ENCODE measurements around the gene GBP7. TPM values are rescaled to one million over a fixed set of nuclear protein-coding genes. Genes with fewer than 3 reads are reported as not detected.
A peak's percentile ranks its signal among the peaks of the same experiment; 100 is the strongest.

GBP7 gene
- total RNA-seq, 2 experiments from 2014 or later, result not detected

DNA sequence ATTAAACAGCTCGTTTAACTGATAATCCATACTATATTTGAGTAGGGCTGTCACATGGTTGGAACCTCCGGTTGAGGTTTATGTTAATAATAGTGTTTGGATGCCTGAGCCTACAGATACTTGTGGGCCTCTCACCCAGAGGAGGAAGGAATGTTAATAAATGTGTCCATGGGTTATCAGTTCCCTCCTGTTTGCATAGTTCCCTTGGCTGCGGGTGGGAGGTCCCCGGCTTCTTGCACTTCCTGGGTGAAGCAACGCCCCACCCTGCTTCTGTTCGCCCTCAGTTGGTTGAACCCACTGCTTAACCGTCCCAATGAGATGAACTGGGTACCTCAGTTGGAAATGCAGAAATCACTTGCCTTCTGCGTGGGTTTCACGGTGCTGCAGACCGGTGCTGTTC, 87.2 kb downstream of the GBP7 start:
- BruUV-seq (replicated peaks), result no TSS peak
- H3K27ac ChIP-seq (ENCODE audit: low read depth, low read length, poor library complexity, severe bottlenecking), result no peak overlapping the region
- no peak for DNase-seq (ENCODE audit: low spot score)
- CTCF ChIA-PET (ENCODE audit: unreplicated experiment), result no interaction called here
- H3K4me1 ChIP-seq (ENCODE audit: insufficient read depth, low read length, poor library complexity, severe bottlenecking), result no peaks in the 10 kb centered on the region
- H3K4me3 ChIP-seq (ENCODE audit: low read depth, low read length, poor library complexity, severe bottlenecking), result no peak overlapping the region
- POLR2A ChIA-PET, result no interaction called here
- no peaks in the 10 kb centered on the region for H3K36me3 ChIP-seq (ENCODE audit: insufficient read depth, low read length)
- H3K9me3 ChIP-seq (ENCODE audit: low read length), result no peaks in the 10 kb centered on the region
- intact Hi-C loops (cut with micrococcal nuclease; ENCODE audit: unreplicated experiment), result loop anchor here (5.0 kb wide), 1 partner anchor 269 kb away; no protein-coding TSS in a partner anchor
- H3K4me2 ChIP-seq (ENCODE audit: low read length), result no peak overlapping the region
- H4K20me1 ChIP-seq (ENCODE audit: insufficient read depth, low read length), result no peaks in the 10 kb centered on the region
- H3K79me2 ChIP-seq (ENCODE audit: insufficient read depth, low read depth, low read length), result no peaks in the 10 kb centered on the region
- H2AFZ ChIP-seq (ENCODE audit: low read length), result no peak overlapping the region
- no peaks in the 10 kb centered on the region for H3K9me2 ChIP-seq (ENCODE audit: insufficient read depth, low read length)
- TF ChIP-seq, protein P1, sequence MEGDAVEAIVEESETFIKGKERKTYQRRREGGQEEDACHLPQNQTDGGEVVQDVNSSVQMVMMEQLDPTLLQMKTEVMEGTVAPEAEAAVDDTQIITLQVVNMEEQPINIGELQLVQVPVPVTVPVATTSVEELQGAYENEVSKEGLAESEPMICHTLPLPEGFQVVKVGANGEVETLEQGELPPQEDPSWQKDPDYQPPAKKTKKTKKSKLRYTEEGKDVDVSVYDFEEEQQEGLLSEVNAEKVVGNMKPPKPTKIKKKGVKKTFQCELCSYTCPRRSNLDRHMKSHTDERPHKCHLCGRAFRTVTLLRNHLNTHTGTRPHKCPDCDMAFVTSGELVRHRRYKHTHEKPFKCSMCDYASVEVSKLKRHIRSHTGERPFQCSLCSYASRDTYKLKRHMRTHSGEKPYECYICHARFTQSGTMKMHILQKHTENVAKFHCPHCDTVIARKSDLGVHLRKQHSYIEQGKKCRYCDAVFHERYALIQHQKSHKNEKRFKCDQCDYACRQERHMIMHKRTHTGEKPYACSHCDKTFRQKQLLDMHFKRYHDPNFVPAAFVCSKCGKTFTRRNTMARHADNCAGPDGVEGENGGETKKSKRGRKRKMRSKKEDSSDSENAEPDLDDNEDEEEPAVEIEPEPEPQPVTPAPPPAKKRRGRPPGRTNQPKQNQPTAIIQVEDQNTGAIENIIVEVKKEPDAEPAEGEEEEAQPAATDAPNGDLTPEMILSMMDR (conservative IDR thresholded peaks at IDR 0.05; ENCODE audit: low read length), result no peak
- no peak for TF ChIP-seq EZH2phosphoT487 (IDR thresholded peaks at IDR 0.05; ENCODE audit: borderline replicate concordance, low read depth, low read length)

DNA sequence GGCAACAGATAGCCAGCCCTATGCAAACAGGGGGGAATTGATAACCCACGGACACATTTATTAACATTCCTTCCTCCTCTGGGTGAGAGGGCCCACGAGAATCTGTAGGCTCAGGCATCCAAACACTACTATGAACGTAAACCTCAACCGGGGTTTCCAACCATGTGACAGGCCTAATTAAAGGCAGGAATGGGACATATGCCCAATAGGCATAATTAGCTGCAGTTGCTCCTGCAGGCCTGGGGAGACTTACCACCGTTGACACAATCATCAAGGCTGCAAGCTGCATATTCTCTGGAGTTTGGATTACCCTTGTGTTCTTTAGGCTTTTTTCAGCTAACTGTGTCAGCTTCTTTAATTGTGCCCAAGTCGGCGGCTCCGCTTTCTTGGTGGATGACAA, 88.6 kb downstream of the GBP7 start:
- Histone ChIP-seq H3K4me2 (ENCODE audit: low read length) (no peak overlapping the region), H4K20me1 (ENCODE audit: insufficient read depth, low read length) (no peaks in the 10 kb centered on the region), H3K4me3 (ENCODE audit: low read depth, low read length, poor library complexity, severe bottlenecking) (no peak overlapping the region), H2AFZ (ENCODE audit: low read length) (no peak overlapping the region), H3K9me2 (ENCODE audit: insufficient read depth, low read length) (no peaks in the 10 kb centered on the region), H3K36me3 (ENCODE audit: insufficient read depth, low read length) (no peaks in the 10 kb centered on the region), H3K27ac (ENCODE audit: low read depth, low read length, poor library complexity, severe bottlenecking) (no peak overlapping the region), H3K4me1 (ENCODE audit: insufficient read depth, low read length, poor library complexity, severe bottlenecking) (no peaks in the 10 kb centered on the region), H3K79me2 (ENCODE audit: insufficient read depth, low read depth, low read length) (no peaks in the 10 kb centered on the region), H3K9me3 (ENCODE audit: low read length) (no peaks in the 10 kb centered on the region)
- intact Hi-C loops (cut with micrococcal nuclease; ENCODE audit: unreplicated experiment), result loop anchor here (5.0 kb wide), 1 partner anchor 270 kb away; no protein-coding TSS in a partner anchor
- BruUV-seq (replicated peaks), result no TSS peak
- TF ChIP-seq, protein P1 (conservative IDR thresholded peaks at IDR 0.05; ENCODE audit: low read length), result no peak
- no peak for TF ChIP-seq EZH2phosphoT487 (IDR thresholded peaks at IDR 0.05; ENCODE audit: borderline replicate concordance, low read depth, low read length)
- ChIA-PET POLR2A (no interaction called here), CTCF (ENCODE audit: unreplicated experiment) (no interaction called here)
- DNase-seq (ENCODE audit: low spot score), result no peak

DNA sequence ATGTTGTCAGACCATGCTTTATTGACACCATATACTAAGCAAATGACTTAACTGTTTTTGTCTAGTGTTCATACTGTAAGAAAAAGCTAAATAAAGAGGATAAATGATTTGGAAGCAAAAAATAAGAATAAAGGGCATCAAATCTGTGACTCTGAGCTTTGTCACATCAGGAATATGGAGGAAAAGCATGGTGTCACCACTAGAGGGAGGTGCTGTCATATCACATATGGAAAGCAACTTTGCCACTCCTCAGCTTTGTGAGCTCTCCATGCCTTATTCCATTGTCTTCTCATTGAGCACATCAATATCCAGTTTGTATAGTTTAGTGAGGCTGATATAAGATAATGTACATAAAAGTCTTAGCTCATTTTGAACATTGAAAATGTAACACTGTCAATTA, 90.0 kb downstream of the GBP7 start:
- no peaks in the 10 kb centered on the region for H3K79me2 ChIP-seq (ENCODE audit: insufficient read depth, low read depth, low read length)
- H3K4me1 ChIP-seq (ENCODE audit: insufficient read depth, low read length, poor library complexity, severe bottlenecking), result no peaks in the 10 kb centered on the region
- POLR2A ChIA-PET, result no interaction called here
- no peaks in the 10 kb centered on the region for H4K20me1 ChIP-seq (ENCODE audit: insufficient read depth, low read length)
- H3K9me2 ChIP-seq (ENCODE audit: insufficient read depth, low read length), result no peaks in the 10 kb centered on the region
- H3K4me2 ChIP-seq (ENCODE audit: low read length), result no peak overlapping the region
- no peak overlapping the region for H2AFZ ChIP-seq (ENCODE audit: low read length)
- no peak overlapping the region for H3K4me3 ChIP-seq (ENCODE audit: low read depth, low read length, poor library complexity, severe bottlenecking)
- H3K9me3 ChIP-seq (ENCODE audit: low read length), result no peaks in the 10 kb centered on the region
- BruUV-seq (replicated peaks), result no TSS peak
- CTCF ChIA-PET (ENCODE audit: unreplicated experiment), result no interaction called here
- TF ChIP-seq EZH2phosphoT487 (IDR thresholded peaks at IDR 0.05; ENCODE audit: borderline replicate concordance, low read depth, low read length), result no peak
- TF ChIP-seq, protein P1 (conservative IDR thresholded peaks at IDR 0.05; ENCODE audit: low read length), result peak; percentile 66
- no peaks in the 10 kb centered on the region for H3K36me3 ChIP-seq (ENCODE audit: insufficient read depth, low read length)
- intact Hi-C loops (cut with micrococcal nuclease; ENCODE audit: unreplicated experiment), result loop anchor here (5.0 kb wide), 1 partner anchor 272 kb away; no protein-coding TSS in a partner anchor
- no peak overlapping the region for H3K27ac ChIP-seq (ENCODE audit: low read depth, low read length, poor library complexity, severe bottlenecking)
- DNase-seq (ENCODE audit: low spot score), result peak; percentile 16

Other genes starting within 250 kb of the GBP7 start
- 5.9 and 7.5 TPM in 2 replicates for gene KYAT3, start 183.4 kb downstream of the GBP7 start, total RNA-seq (2014; rRNA removed; shearing (Covaris generic))
- 24.1 and 26.3 TPM in 2 replicates for gene KYAT3, start 183.4 kb downstream of the GBP7 start, total RNA-seq (2022)
- gene RBMXL1, start 183.4 kb downstream of the GBP7 start, total RNA-seq (2014; rRNA removed; shearing (Covaris generic)), result 6.7 and 7.0 TPM in 2 replicates
- gene RBMXL1, start 183.4 kb downstream of the GBP7 start, total RNA-seq (2022), result 13.7 and 15.3 TPM in 2 replicates
- gene GBP3, start 153.1 kb downstream of the GBP7 start, total RNA-seq (2014; rRNA removed; shearing (Covaris generic)), result 0.25 and 0.28 TPM in 2 replicates
- 0.17 and 0.49 TPM in 2 replicates for gene GBP3, start 153.1 kb downstream of the GBP7 start, total RNA-seq (2022)
- not detected in 2 replicates for gene GBP1, start 110.8 kb downstream of the GBP7 start, total RNA-seq (2014; rRNA removed; shearing (Covaris generic))
- not detected in 2 replicates for gene GBP1, start 110.8 kb downstream of the GBP7 start, total RNA-seq (2022)
- gene GBP2, start 49.9 kb downstream of the GBP7 start, total RNA-seq (2014; rRNA removed; shearing (Covaris generic)), result not detected in 2 replicates
- not detected in 2 replicates for gene GBP2, start 49.9 kb downstream of the GBP7 start, total RNA-seq (2022)
- not detected in 2 replicates for gene GBP4, start 22.9 kb upstream of the GBP7 start, total RNA-seq (2014; rRNA removed; shearing (Covaris generic))
- not detected in 2 replicates for gene GBP4, start 22.9 kb upstream of the GBP7 start, total RNA-seq (2022)
- gene GBP5, start 96.9 kb upstream of the GBP7 start, total RNA-seq (2014; rRNA removed; shearing (Covaris generic)), result not detected in 2 replicates
- gene GBP5, start 96.9 kb upstream of the GBP7 start, total RNA-seq (2022), result not detected in 2 replicates
- not detected in 2 replicates for gene GBP6, start 188.1 kb upstream of the GBP7 start, total RNA-seq (2014; rRNA removed; shearing (Covaris generic))
- gene GBP6, start 188.1 kb upstream of the GBP7 start, total RNA-seq (2022), result not detected in 2 replicates

Measured in OCI-LY7 (cell line).